Measurements from ENCODE around the gene CPNE6. TPM values are rescaled to one million over a fixed set of nuclear protein-coding genes. Genes with fewer than 3 reads are reported as not detected.

The CPNE6 gene
- total RNA-seq, 1 donor from 2014 or later: not detected

DNA sequence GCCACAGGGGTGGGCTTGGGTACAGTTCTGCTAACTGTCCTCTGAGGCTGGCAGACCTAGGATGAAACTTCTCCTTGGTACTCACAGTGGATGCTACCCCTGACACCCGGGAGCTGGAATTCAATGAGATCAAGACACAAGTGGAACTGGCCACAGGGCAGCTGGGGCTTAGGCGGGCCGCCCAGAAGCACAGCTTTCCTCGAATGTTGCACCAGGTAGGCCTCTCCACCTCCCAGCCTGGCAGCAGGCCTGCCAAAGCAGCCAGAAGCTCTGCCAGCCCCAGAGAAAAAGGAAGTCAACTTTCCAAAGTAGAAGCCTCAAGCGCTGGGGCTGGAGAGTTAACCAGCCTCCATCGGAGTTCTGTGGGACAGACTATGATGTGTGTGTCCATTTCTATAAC lies 45.8 kb downstream of the CPNE6 start:
- Histone ChIP-seq H3K27me3 (no peaks in the 10 kb centered on the region), H3K79me2 (ENCODE audit: low read depth) (peaks cover 13% of the 10 kb centered on the region), H3K9me3 (ENCODE audit: low read depth) (no peaks in the 10 kb centered on the region), H3K4me3 (no peak overlapping the region), H3K4me1 (peaks cover 6% of the 10 kb centered on the region), H2AFZ (replicated peaks) (no peak overlapping the region), H4K20me1 (ENCODE audit: low read depth) (no peaks in the 10 kb centered on the region), H3F3A (ENCODE audit: low read depth) (peaks cover 19% of the 10 kb centered on the region), H3K4me2 (no peak overlapping the region), H3K9ac (no peak overlapping the region), H3K36me3 (no peaks in the 10 kb centered on the region), H3K27ac (no peak overlapping the region)
- Mint-ChIP-seq H3K9me3 (no peaks in the 10 kb centered on the region), H3K36me3 (peaks cover 12% of the 10 kb centered on the region), H3K27me3 (ENCODE audit: insufficient read depth, low read depth) (peaks cover 3% of the 10 kb centered on the region), H3K4me1 (peaks cover 15% of the 10 kb centered on the region), H3K27ac (no peak overlapping the region), H3K4me3 (peak overlapping the region; percentile 94)
- TF ChIP-seq EZH2phosphoT487 (IDR thresholded peaks at IDR 0.05): no peak
- TF ChIP-seq, protein P1, sequence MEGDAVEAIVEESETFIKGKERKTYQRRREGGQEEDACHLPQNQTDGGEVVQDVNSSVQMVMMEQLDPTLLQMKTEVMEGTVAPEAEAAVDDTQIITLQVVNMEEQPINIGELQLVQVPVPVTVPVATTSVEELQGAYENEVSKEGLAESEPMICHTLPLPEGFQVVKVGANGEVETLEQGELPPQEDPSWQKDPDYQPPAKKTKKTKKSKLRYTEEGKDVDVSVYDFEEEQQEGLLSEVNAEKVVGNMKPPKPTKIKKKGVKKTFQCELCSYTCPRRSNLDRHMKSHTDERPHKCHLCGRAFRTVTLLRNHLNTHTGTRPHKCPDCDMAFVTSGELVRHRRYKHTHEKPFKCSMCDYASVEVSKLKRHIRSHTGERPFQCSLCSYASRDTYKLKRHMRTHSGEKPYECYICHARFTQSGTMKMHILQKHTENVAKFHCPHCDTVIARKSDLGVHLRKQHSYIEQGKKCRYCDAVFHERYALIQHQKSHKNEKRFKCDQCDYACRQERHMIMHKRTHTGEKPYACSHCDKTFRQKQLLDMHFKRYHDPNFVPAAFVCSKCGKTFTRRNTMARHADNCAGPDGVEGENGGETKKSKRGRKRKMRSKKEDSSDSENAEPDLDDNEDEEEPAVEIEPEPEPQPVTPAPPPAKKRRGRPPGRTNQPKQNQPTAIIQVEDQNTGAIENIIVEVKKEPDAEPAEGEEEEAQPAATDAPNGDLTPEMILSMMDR (IDR thresholded peaks at IDR 0.05): no peak
- no peak for TF ChIP-seq EZH2 (IDR thresholded peaks at IDR 0.05)
- no peak for DNase-seq (ENCODE audit: low spot score)

DNA sequence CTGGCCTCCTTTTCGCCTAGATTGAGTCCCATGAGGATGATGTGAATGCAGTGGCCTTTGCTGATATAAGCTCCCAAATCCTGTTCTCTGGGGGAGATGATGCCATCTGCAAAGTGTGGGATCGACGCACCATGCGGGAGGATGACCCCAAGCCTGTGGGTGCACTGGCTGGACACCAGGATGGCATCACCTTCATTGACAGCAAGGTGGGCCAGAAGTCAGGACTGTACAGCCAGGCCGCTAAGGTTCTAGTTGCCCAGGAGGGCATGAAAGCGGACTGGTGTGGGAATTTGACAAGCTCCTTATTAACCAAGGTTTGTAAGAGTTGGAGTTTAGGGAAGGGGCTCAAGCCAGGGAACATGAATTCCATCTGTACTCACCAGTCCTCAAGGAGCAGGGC lies 48.3 kb downstream of the CPNE6 start:
- H3K4me3 ChIP-seq: no peak overlapping the region
- no peak overlapping the region for H3K4me3 Mint-ChIP-seq
- no peak for DNase-seq (ENCODE audit: low spot score)
- H3K27ac Mint-ChIP-seq: no peak overlapping the region
- peaks cover 13% of the 10 kb centered on the region for H3K79me2 ChIP-seq (ENCODE audit: low read depth)
- no peak overlapping the region for H2AFZ ChIP-seq (replicated peaks)
- no peak overlapping the region for H3K4me2 ChIP-seq
- TF ChIP-seq EZH2phosphoT487 (IDR thresholded peaks at IDR 0.05) (no peak), EZH2 (IDR thresholded peaks at IDR 0.05) (no peak)
- TF ChIP-seq, protein P1 (IDR thresholded peaks at IDR 0.05): no peak
- no peaks in the 10 kb centered on the region for H4K20me1 ChIP-seq (ENCODE audit: low read depth)
- no peak overlapping the region for H3K27ac ChIP-seq
- H3K27me3 ChIP-seq: no peaks in the 10 kb centered on the region
- no peaks in the 10 kb centered on the region for H3K27me3 Mint-ChIP-seq (ENCODE audit: insufficient read depth, low read depth)
- peaks cover 6% of the 10 kb centered on the region for H3F3A ChIP-seq (ENCODE audit: low read depth)
- peaks cover 12% of the 10 kb centered on the region for H3K36me3 Mint-ChIP-seq
- no peaks in the 10 kb centered on the region for H3K9me3 Mint-ChIP-seq
- no peak overlapping the region for H3K9ac ChIP-seq
- H3K9me3 ChIP-seq (ENCODE audit: low read depth): no peaks in the 10 kb centered on the region
- peaks cover 15% of the 10 kb centered on the region for H3K4me1 Mint-ChIP-seq
- H3K36me3 ChIP-seq: no peaks in the 10 kb centered on the region
- H3K4me1 ChIP-seq: peaks cover 6% of the 10 kb centered on the region

DNA sequence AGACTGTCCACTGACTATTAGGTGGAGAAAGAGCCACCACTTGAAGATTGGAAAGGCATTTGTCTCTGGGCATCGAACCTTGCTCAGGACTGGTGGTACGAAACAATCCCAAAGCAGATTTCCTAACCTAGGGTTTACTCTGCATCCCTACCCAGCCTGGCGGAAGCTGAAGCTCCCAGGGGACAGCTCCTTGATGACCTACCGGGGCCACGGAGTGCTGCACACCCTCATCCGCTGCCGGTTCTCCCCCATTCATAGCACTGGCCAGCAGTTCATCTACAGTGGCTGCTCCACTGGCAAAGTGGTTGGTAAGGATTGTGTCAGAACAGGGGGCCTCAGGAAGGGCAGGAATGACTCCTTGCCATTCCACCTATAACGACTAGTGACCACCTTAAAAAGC lies 49.8 kb downstream of the CPNE6 start:
- Mint-ChIP-seq H3K36me3 (peaks cover 12% of the 10 kb centered on the region), H3K9me3 (no peaks in the 10 kb centered on the region), H3K27ac (no peak overlapping the region), H3K27me3 (ENCODE audit: insufficient read depth, low read depth) (no peaks in the 10 kb centered on the region), H3K4me1 (peaks cover 5% of the 10 kb centered on the region), H3K4me3 (no peak overlapping the region)
- no peaks in the 10 kb centered on the region for H4K20me1 ChIP-seq (ENCODE audit: low read depth)
- no peaks in the 10 kb centered on the region for H3K36me3 ChIP-seq
- H3K4me2 ChIP-seq: no peak overlapping the region
- H3K4me1 ChIP-seq: peaks cover under 1% of the 10 kb centered on the region
- TF ChIP-seq EZH2 (IDR thresholded peaks at IDR 0.05): no peak
- TF ChIP-seq, protein P1 (IDR thresholded peaks at IDR 0.05): no peak
- no peak for TF ChIP-seq EZH2phosphoT487 (IDR thresholded peaks at IDR 0.05)
- no peaks in the 10 kb centered on the region for H3F3A ChIP-seq (ENCODE audit: low read depth)
- no peak overlapping the region for H3K9ac ChIP-seq
- no peaks in the 10 kb centered on the region for H3K27me3 ChIP-seq
- no peak overlapping the region for H3K27ac ChIP-seq
- no peaks in the 10 kb centered on the region for H3K9me3 ChIP-seq (ENCODE audit: low read depth)
- no peak overlapping the region for H3K4me3 ChIP-seq
- no peak for DNase-seq (ENCODE audit: low spot score)
- H2AFZ ChIP-seq (replicated peaks): no peak overlapping the region
- H3K79me2 ChIP-seq (ENCODE audit: low read depth): peaks cover 4% of the 10 kb centered on the region
